Stimulated activated CD8-positive, alpha-beta memory T cell treated with anti-CD3 and anti-CD28 coated beads, Interleukin-12 subunit alpha, Interleukin-12 subunit beta, amount 100 ng/mL, for 4 hours (primary cell): ENCODE data around the gene ASAP3.

Source experiments
- DNase-seq: peaks from one replicate; pipeline ENCODE4 v3.0.0-alpha.2; 2020; ENCODE audit warnings: low read depth

Gene ASAP3

DNA sequence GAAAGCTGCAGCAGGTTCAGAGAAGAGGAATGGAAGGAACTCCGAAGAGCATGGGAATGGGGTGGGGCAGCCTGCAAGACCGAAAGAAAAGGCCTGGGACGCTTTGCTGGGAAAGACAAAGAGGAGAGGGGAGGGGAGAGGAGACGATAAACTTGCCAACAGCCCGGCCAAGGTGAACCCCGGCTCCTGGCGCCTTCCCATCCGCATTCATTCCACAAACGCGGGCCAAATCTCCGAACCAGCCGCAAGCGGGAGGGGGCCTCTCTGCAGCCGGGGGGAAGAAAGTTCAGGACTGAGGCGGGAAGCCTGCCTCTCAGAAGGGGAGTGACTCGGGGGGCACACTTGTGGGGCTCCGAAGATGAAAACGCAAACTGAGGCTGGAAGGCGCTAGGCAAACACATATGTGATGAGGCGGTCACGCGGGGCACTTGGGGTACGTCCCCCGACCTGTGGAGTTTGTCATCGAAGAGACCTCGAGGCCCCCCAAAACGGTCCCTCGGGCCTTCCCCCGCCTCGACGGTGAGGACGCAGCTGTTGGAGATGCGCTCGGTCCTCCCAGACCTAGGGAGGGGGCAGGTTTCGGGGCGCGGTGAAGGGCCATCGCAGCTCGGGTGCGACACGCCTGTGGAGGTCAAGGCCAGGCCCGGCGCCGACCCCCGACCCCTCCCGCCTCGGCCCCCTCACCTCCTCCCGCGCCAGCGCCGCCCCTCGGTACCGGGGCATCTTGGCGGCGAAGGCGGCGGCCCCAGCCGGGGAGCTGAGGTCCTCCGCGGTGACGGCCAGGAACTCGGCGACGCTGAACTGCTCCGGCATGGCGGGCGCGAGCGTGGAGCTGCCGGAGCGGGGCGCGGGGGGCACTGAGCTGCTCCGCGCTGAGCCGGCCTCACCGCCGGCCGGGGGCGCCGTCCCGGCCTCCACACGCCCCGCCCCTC is at the start of gene ASAP3:
Gene ASAP3, minus strand, starts transcription at position 859 of the 932 bp plus-strand sequence. Its CDS starts 46 bp downstream, at position 813.
- DNase-seq, result no peak

DNA sequence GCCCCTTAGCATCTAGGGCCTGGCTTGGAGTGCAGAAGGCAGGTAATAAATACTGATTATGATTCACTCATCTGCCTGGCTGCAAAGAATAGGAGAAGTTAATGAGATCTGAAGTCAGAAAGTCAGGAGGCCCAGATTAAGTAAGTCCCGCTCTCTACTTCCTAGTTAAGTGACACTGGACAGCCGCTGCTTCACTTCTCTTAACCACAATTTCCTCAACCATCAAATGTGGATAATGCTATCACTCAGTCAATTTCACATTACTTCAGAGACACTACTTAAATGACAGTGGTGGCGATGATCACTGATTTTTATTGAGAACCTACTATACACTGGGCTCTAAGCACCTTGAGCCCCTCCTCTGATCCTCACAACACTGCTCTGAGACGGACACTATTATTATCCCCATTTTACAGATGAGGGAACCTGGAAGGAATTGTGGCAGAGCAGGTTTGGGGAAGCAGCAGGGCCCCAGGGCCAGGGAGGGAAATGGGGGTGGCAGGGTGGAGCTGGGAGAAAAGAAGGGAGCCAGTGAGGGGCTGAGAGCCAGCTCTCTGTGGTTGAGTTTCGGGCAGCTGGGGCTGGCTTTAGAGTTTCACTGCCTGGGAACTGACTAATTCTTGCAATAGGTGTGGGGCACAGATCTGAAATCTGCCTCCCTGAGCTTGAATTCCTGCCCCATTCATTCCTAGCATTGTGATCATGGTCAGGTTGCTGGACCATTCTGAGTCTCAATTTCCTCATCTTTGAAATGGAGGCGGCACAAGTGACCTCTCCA is 49.5 kb upstream of the ASAP3 start:
- no peak for DNase-seq

DNA sequence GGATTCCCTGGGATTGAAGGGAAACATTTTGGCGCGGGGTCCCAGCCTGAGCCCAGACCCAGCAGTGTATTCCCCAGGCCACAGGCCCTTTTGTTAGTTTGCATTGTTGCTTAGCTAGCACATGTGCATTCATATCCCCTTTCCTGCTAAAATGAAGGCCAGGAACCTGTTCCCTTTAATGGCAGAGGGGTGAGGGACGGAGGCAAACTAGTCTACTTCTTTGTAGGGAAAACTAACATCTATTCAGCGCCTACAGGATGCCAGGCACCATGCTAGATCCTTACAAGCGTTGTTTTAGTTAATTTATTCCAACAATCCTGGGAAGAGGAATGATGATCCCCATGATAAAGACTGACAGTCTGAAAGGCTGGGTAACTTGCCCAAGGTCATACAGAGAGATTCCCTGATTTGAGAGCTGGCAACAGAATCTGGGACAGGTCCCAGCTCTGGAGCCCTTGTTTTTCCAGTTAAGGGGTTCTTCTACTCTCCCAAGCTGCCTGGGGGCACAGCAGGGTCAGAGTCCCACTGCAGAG is 47.6 kb upstream of the ASAP3 start:
- DNase-seq, result no peak

DNA sequence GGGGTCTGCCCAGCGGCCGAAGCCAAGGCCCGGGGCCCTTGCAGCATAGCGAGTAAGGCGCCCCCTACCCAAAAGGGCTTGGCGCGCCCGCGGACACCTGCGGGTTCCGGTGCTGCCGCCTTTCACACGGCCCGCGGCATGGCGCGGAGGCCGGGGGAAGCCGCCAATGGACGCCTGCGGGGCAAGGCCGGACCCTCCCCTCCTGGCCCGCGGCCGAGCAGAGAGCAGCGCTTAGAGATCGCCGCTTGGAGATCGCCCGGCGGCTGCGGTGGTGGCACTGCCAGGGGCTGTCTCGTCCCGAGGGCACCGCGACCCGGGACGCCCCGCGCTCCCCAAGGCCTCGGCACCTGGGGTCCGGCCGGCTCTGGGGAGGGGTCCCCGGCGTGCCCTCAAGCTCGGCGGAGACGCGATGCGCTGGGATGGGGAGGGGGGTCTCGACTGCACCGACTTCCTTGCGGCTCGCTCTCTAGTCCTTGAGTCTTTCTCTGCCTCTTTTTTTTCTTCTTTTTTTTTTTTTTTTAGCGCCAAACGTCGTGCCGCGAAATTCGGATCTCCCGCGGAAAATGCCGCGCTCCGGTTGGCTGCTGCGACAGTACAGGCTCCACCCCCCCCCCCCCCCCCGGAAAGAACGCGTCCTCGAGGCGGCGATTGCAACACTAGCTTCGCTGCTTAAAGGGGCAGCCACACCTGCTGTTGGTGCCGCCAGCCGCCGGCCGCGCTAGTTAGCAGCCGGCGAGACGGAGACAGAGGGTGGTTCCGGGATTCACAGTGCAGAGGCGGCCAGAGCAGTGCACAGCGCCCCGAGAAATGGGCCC is 47.0 kb upstream of the ASAP3 start, which contains the start of gene E2F2:
Gene E2F2, minus strand, starts transcription at position 487 of the 815 bp plus-strand sequence. Its CDS starts 440 bp downstream, at position 47.
- DNase-seq, result peak; percentile 61

DNA sequence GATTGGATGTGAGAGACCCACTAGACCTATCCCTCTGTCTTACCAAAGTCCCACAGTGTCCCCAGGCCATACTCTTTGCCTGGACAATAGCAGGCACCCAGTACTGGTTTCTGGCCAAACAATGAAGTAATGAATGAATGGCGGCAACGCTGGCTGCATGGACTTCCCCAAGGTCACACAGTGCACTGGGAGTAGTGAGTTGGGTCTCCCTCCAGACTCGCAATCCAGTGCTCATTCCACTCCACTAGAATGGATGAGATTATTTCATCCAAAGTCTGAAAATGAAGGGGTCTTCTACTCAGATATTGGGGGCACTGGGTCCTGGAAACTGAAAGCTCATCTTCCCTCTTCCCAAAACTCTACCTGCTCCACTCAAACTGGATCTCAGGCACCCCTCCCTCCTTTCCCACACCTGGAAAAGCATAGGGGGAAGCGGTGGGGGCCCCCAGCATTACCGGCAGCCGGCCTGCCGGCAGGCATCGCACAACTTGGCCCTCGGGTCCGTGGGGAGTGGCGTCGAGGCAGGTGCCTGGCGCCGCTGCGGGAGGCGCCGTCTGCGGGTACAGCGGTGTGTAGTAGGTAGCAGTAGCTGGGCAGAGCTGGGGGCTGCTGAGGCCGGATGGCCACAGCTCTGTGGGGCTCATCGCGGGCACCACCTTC is 46.2 kb upstream of the ASAP3 start:
- no peak for DNase-seq

DNA sequence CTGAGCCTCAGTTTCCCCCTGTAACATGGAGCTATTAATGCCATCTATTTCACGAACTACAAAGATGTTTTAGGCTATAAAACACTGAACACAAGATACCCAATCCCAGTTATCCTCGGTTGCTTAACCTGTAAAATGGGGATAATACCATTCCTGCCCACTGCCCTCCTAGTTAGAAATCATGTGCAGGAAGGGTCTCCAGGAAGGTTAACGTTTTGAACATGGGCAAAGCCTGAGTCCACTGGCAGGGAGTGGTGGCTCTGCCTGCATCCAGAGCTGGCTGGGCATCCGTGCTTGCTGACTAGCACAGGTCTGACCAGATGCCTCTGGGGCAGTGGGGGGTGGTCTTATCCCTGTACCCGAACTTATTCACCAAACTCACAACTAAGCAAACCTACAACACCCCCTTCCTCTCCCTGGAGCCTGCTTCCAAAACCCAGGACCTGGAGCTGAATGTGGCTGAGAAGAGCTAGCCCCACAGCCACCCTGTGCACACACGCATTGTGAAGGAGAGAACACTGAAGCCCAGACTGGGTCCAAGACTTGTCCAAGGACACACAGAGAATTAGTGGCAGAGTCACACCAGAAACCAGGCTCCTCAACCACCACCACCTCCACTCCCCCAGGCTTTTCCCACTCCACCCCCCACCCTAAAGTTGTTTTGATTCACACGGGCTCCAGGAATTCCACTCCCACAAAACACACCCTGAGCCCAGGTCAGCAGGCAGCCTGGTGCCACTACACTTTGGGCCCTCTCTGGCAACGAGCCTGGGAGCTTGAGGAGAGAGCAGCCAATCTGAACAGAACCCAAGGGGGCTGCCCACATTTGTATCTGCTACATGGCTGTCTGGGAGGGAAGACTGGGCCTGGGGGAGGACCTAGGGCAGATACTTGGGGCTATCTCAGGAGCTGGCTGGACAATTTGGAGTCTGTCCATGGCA is 45.4 kb upstream of the ASAP3 start:
- DNase-seq, result no peak

DNA sequence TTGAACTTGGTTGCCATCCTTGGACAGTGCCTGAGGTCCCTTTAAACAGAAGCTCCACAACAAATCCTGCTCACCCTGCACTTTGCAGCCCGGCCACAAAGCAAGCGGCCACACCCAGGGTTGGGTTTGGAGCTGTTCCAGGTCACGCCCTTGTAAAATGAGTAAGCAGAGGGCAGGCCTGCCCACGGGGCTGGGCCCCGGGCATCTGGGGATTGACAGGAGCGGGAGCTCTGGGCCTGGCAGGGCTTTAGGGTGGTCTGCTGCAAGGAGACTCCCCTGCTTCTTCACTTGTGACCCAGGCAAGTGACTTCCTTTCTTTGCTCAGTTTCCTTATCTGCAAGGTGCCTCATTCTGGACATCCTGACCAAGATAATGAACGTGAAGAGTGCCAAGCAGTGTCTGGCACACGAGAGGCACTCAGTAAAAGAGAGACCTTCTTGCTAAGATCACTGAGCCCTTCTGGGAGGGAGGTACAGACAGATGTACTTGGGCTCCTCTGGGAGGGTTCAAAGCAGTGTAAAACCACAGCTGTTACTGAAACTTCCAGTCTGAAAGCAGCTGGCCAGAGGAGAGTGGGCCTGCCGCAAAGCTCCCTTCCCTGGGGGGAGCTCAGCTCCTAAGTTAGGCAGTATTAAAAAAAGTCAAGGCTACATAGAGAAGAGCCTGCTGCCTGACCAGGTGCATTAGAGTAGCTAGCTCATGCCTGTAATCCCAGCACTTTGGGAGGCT is 44.4 kb upstream of the ASAP3 start:
- DNase-seq, result peak; percentile 54

DNA sequence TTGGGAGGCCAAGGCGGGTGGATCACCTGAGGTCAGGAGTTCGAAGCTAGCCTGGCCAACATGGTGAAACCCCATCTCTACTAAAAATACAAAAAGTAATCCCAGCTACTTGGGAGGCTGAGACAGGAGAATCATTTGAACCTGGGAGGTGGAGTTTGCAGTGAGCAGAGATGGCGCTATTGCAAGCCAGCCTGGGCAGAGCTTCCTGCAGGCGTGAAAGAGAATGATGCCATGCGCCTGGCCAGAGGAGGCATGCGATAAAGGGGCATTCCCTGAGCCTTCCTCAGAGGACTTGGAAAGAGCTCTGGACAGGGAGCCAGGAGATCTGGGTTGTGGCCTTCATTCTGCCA is 43.9 kb upstream of the ASAP3 start:
- DNase-seq, result no peak

DNA sequence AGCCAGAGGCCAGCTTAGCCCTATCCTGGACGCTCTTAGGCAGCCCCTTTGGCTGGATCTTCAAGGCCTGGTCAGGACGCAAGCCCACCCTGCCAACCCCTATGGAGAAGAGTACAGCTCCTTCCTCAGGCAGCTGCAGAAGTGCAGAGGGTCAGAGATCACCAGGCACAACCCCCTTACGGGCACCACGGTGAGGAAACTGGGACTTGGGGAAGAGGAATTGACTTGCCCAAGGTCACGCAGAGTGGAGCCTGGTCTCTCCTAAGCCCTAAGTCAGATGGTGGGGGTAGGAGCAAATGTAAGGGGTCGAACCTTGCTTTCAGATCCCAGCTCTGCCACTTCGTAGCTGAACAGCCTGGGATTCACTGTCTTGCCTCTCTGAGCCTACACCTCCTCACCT is 43.4 kb upstream of the ASAP3 start:
- DNase-seq, result no peak

DNA sequence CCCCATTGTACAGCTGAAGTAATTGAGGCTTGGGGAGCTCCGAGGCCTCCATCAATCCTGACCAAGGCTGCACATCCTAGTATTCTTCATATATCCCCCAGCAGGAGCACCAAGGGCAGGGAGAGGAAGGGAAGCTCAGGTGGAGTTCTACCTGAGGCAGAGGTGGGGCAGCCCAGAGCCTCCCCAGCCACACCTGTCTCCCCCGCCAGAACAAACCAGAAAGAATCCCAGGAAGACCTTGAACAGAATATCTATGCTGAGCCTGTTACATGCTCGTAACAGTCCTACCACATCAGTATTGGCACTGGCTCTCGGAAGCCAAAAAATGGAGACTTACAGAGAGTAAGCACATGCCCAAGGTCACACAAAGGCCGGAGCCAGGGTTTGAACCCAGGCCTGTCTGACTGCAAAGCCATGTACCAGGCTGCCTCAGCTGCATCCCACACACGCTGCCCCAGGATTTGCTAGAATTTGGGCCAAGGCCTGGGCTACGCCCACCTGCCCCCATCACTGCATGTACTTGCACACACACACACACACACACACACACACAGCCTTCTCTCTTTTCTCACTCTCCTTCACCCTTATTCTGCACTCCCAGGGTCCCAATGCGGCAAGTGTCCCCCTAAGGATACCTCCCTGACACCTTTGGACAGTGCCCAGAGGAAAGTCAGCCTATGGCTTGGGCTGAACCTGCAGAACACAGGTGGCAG is 42.5 kb upstream of the ASAP3 start:
- no peak for DNase-seq

DNA sequence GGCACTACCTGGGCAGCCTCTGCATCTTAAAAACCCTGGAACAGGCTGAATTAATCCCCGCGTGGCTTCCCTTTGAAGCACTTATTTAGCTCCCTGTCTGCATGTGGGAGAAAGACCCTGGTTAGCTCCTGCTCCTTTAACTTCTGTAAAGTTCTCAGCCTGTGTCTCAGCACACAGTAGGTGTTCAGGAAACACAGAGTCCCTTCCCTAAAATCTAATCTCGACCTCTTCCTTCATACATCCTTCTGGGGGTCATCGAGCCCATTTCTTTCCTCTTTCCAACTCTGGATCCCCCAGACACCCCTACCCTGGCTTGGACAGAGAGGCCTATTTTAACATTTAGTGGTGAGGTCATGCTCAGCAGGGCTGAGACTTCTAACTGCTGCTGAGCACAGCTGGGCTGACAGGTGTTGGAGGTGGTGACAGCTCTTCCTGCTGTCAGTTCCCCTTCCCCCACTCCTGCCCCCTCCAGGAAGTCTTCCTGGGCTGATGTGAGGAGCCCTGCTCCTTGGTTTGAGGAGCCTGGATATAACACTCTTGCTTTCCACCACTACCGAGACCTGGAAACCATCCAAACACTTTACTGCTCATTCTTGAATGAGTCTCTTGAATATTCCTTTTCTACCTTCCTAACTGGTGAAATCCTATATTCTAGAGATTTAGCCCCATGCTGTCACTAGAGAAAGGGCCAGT is 41.7 kb upstream of the ASAP3 start:
- no peak for DNase-seq

DNA sequence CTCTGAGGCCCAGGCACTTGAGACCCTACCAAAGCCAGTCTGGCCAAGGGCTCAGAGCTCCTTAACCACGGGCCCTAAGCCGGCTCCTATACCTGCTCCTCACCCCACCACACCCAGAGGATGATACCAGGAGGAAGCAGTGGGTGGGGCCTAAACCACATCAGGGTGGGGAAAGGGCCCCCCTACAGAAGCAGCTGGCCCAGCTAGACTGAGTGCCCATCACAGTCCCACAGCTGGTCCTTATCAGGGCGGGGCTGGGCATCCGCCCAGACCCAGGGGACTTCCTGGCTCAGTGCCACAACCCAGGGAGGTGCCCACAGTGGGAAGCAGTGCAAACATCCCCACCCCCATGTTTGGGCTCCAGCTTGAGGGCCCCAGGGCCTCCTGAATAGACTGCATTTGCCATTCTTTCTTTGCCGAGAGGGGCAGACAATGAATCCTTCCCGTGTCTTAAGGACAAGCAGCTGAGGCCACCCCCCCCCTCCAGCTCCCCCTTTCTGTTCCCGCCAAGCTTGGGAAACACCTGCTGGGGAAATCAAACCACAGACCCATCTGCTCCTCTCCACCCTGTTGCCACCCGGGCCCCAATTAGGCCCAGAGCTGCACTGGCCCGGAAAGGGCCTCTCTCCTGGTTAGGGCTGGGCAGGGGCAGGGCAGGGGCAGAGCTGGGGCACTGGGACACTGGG is 40.9 kb upstream of the ASAP3 start:
- no peak for DNase-seq

DNA sequence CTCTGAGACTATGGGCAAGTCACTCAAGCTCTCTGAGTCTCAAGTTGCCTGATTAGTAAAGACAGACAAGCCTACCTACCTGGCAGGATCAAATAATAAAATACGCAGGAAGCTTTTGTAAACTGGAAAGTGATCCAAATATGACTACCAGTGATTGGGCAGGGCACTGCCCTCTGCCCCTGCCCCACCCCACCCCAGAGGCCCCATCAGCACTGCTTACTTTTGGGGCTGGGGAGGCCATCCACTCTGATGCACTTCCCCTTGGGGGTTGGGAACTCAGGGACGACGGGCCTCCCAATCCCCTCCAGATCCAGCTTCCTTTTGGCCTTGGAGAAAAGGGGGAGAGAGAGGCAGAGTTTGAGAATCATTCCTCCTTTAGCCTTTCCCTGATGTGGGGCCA is 40.2 kb upstream of the ASAP3 start:
- no peak for DNase-seq

DNA sequence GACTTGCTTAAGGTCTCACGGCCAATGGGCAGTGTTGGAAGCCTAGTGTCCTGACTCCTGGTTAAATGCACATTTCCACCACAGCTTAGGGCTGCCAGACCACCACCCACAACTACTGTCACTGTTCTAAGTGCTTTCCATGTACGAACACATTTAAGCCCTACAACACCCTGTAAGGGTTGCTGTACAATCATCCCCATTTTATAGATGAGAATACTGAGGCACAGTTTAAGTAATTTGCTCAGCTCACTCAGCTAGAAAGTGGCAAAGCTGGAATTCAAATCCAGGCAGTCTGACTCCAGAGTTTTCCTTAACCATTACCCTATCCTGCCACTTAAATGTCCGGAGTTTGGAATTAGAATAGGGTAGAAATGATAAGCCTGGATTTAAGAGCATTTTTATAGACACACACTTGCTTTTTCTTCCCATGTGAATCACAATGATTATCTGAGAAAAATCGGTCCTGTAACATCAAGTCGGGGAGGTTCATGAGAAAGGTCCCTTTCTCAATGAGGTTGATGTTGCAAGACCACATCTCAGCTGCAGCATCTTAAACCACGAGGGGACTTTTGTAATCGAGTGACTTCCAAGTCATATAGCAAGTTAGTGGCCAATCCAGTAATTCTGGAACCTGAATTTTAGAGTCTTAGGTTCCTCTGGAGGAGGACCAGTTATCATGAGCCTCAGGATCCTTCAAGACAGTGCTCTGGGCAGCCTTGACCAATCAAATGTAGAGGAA is 38.4 kb upstream of the ASAP3 start:
- no peak for DNase-seq

DNA sequence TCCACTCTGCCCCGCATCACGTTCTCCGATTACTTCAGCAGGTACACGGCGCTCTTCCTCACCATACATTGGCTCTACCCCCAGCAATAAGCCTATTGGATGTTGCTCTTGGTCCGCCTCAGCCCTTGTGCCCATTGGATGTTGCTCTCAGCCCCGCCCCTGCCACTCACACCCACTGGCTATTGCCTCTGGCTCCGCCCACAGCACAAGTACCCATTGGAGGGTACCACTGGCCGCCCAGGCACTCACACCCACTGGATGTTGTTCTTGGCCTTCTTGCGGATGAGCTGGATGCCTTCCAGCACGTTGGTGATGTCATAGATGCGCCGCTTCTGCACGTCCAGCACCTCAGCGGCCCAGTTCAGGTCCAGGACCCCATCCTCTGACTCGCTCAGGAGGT is 37.6 kb upstream of the ASAP3 start:
- DNase-seq, result no peak

DNA sequence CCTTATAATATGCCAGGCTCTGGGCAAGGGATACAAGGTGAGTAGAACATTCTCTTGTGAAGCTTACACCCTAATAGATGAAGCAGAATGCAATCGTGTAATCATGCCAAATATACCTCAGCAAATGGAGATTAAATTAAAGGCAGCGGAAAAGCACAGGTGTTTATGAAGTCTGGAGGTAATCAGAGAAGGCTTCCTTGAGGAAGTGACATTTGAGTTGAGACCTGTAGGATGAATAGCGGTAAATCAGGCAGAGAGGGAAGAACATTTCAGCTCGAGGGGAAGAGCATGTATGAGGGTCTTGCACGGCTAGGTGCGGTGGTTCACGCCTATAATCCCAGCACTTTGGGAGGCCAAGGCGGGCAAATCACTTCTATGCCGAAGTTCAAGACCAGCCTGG is 33.6 kb upstream of the ASAP3 start:
- no peak for DNase-seq

DNA sequence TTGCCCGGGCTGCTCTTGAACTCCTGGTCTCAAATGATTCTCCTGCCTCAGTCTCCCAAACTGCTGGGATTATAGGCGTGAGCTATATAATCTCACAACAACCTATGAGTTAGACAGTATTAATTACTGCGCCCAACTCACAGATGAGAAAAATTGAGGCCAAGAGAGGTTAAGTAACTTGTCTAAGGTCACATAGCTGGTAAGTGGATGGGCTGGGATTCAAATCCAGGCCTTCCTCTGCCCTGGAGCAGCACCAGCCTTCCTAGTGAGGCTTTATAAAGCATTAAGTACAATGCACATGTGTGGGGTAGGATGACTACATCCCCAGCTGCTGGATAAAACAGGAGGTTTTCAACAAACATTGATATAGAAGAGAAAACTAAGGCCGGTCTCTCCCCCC is 31.9 kb upstream of the ASAP3 start:
- DNase-seq, result no peak
